HG02970 (cell line): Measurements from ENCODE around the gene LMTK3.

Experiments
- ATAC-seq: cut with Tn5 transposase; IDR thresholded peaks from one replicate; pipeline ENCODE4 v1.9.1; 2021; ENCODE audit warnings: mild to moderate bottlenecking, moderate library complexity, moderate number of reproducible peaks; ENCODE audit not compliant: unreplicated experiment, low FRiP score

The LMTK3 gene

GRCh38 chr19:48474084-48474592 is 37.5 kb downstream of the LMTK3 start:
- ATAC-seq, result no peak

- no peak for ATAC-seq
These were observed 38.3 kb downstream of the LMTK3 start for GRCh38 chr19:48473161-48473966.

- no peak for ATAC-seq
These were observed 39.8 kb downstream of the LMTK3 start for GRCh38 chr19:48471836-48472235.

- no peak for ATAC-seq
These were observed 40.8 kb downstream of the LMTK3 start for GRCh38 chr19:48470856-48471255.

GRCh38 chr19:48469934-48470680 is 41.5 kb downstream of the LMTK3 start:
- ATAC-seq, result no peak

GRCh38 chr19:48469289-48469881 is 42.2 kb downstream of the LMTK3 start, which contains the start of gene CYTH2:
TSS of gene CYTH2 (plus strand) at chr19:48469369. CDS start at chr19:48469508, 139 bp downstream.
- peak; percentile 25 for ATAC-seq

- peak; percentile 93 for ATAC-seq
These were observed 42.8 kb downstream of the LMTK3 start for GRCh38 chr19:48468772-48469288.

- ATAC-seq, result no peak
These were observed 44.9 kb downstream of the LMTK3 start for GRCh38 chr19:48466561-48467325.

- ATAC-seq, result no peak
These were observed 46.4 kb downstream of the LMTK3 start for GRCh38 chr19:48465215-48465614.

GRCh38 chr19:48461982-48462655 is 49.5 kb downstream of the LMTK3 start:
- no peak for ATAC-seq

GRCh38 chr19:48461651-48461981 is 50.0 kb downstream of the LMTK3 start:
- ATAC-seq, result no peak

- no peak for ATAC-seq
These were observed 53.6 kb downstream of the LMTK3 start for GRCh38 chr19:48458016-48458415.

- no peak for ATAC-seq
These were observed 54.8 kb downstream of the LMTK3 start for GRCh38 chr19:48456864-48457263.

GRCh38 chr19:48455908-48456562 is 55.6 kb downstream of the LMTK3 start:
- no peak for ATAC-seq

GRCh38 chr19:48455171-48455907 is 56.3 kb downstream of the LMTK3 start, which contains the start of gene KCNJ14:
TSS of gene KCNJ14 (plus strand) at chr19:48455574. CDS start at chr19:48461725, 6,151 bp downstream.
- no peak for ATAC-seq

GRCh38 chr19:48454150-48454730 is 57.4 kb downstream of the LMTK3 start:
- no peak for ATAC-seq

- no peak for ATAC-seq
These were observed 59.1 kb downstream of the LMTK3 start for GRCh38 chr19:48452289-48453190.
